Glomerular visceral epithelial cell (primary cell): ENCODE measurements around the gene ITIH1.

Experiments used
- DNase-seq: peaks from one replicate; pipeline ENCODE4 v3.0.0-alpha.2; 2016; ENCODE audit errors: extremely low spot score

The ITIH1 gene

DNA sequence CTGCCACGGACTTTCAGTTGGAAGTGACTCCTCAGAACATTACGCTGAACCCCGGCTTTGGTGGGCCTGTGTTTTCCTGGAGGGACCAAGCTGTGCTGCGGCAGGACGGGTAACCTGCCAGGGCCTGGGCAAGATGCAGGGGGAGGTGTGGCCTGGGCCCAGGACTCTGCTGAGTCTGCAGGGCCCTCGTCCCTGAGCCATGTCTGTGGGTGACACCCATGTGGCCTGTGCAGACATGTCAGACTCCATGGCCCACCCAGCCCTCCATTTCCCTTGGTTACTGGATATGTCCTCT is 12.3 kb downstream of the ITIH1 start:
- no peak for DNase-seq

GRCh38 chr3:52790337-52790736 is 12.9 kb downstream of the ITIH1 start:
- no peak for DNase-seq

DNA sequence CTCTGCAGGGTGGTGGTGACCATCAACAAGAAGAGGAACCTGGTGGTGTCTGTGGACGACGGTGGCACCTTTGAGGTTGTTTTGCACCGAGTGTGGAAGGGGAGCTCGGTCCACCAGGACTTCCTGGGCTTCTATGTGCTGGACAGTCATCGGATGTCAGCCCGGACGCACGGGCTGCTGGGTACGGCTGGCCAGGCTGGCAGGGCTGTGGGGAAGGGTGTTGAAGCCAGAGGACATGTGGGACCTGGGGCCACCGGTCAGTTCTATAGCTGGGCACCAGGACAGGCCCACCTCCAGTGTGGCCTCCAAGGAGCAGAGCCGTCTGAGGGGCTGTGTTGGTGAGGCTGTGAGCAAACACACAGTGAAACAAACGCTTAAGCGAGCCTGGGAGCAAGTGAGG is 13.3 kb downstream of the ITIH1 start:
- DNase-seq: no peak

DNA sequence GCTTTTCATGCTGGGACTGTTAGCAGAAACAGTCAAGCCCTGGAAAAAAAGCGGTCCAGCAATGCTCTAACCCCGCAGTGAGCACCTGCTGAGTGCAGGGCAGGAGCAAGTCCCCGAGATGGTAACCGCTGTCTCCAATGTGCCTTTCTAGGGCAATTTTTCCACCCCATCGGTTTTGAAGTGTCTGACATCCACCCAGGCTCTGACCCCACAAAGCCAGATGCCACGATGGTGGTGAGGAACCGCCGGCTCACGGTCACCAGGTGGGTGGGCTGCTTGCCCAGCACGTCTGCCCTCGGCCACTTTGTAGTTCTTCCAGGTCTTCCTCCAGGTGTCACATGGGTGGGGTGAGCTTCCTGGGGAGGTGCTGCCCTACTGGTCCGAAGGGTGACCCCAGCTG is 14.0 kb downstream of the ITIH1 start:
- DNase-seq: no peak

- DNase-seq: no peak
Measured at GRCh38 chr3:52791928-52792327, 14.5 kb downstream of the ITIH1 start.

DNA sequence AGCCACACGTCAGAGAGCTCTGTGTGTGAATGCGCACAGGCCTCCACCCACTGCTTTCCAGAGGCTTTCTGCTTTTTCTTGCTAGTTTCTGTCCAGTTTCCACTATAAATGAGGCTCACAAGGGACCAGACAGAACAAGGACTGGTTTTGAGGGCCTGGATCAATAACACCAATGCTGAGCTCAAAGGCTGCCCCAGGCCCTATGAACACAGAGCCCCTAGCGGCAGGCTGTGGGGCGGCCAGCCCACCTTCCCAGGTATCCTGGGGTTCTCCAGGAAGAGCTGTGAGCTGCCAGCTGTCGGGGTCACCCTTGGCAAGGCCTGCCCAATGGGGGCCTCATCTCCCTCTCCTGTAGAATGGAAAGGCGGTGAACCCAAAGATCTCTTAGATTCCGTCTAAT is 15.0 kb downstream of the ITIH1 start:
- DNase-seq: no peak

GRCh38 chr3:52792961-52793695 is 15.7 kb downstream of the ITIH1 start:
- no peak for DNase-seq

DNA sequence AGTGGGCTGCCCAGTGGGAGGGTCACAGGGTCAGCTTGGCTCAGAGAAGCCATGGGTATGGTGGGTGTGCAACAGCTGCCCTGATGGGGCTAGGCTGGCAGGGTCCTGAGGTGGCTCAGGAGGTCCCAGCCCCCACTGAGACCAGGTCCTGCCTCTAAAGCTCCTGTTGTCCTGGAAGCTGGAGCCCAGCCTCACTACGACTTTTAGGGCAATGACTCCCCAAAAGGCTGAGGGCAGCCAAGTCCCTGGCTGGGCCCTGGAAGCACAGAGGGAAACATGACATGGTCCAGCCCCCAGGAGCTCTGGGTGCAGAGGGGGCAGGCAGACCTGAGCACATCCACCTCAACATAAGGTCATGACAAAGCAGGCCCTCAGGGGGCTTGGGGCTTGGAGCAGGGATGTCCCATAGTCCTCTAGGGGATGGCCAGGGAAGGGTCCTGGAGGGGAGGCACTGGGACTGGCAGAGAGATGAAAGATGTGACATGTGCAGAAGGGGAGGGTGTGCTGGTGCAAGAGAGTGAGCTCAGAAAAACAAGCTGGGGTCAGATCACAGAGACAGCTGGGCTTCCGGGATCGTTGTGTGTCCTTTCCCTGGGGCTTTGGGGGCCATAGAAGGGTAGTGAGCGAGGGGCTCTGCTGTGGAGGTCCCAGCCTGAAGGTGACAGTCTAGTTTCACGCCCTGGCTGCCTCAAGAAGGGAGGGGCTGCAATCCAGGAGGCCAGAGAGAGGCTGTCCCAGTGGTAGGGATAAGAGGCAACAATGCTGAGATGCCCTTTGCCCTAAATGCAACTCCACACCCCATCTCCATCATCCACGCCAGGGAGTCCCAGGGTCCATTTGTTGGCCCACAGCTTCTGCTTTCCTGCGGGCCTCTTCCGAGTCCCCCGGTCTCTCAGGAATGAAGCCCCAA is 16.6 kb downstream of the ITIH1 start:
- DNase-seq: no peak

DNA sequence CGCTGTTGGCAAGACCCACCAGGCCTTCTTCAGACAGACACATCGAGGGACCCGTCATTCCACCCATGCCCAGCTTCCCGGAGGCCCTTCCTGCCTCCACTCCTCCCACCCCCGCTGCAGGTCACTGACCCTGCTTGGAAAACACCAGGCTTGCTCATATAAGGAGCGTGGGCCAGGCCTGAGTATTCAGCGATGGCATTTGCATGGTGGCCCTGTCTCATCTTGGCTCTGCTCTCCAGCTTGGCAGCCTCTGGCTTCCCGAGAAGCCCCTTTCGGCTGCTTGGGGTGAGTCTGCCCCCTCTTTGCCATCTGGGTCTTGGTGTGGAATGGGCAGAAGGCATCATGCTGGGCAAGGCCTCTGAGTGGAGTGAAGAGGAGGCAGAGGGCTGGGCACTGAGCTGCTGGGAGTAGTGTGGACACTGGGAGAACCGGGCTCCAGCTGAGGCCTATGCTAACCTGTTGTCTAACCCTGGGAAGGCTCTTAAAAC is 17.3 kb downstream of the ITIH1 start, which contains the start of gene ITIH3:
Gene ITIH3, plus strand, starts transcription at position 185 of the 488 bp plus-strand sequence. Its CDS starts 8 bp downstream, at position 193.
- DNase-seq: no peak

DNA sequence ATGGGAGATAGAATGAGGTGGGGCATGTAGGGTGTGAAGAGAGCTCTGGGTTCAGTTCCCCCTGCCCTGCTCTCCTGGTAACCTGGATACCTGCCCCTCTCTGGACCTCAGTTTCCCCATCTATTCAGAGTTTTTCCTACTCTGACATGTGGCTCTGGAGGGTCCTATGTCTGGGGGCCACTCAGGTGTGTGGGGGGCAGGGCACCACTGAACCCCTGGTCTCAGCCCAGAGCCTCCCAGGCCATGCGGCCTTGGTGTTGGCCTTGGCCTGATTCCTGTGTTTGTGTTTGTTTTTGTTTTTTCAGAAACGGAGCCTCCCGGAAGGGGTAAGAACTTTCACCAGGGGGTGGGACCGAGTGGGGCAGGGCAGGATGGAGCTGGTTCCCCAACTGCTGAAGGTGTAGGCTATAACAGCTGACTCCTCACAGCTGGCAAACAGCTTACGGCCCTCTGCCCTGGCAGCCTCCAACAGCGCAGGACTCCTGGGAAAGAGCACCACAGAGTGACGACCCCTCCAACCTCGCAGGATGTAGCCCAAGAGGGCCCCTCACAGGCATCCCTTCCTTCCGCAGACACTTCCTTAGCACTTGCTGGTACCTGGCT is 18.0 kb downstream of the ITIH1 start:
- DNase-seq: no peak

GRCh38 chr3:52796411-52796810 is 19.0 kb downstream of the ITIH1 start:
- DNase-seq: no peak

DNA sequence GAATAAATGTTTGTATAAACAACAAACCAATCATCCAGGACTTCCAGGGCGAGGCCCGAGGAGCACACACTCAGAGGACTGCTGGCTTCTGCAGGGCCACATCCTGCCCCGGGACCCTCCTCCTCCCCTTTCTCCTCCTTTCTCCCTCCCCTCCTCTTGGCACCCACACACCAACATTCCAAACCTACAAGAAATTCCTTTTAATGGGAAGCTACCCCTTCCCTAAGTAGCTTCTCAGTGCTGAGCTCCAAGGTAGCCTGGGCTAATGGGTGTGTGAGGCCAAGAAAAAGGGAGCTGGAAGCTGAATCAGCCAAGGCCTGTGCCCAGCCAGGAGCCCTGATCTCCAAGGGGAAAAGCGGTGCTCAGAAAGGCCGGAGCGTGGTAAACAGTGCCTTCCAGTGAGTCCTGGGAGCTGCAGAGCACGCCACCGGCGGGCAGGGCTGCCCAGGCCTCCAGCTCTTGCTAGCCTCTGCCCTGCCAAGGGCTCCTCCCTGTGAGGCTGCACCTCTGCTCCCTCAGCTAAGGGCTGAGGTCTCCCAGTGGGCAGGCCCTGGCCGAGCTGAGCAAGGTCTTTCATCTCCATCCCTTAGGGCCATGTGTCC is 21.1 kb downstream of the ITIH1 start:
- no peak for DNase-seq

- no peak for DNase-seq
Measured at GRCh38 chr3:52798978-52799476, 21.6 kb downstream of the ITIH1 start.

DNA sequence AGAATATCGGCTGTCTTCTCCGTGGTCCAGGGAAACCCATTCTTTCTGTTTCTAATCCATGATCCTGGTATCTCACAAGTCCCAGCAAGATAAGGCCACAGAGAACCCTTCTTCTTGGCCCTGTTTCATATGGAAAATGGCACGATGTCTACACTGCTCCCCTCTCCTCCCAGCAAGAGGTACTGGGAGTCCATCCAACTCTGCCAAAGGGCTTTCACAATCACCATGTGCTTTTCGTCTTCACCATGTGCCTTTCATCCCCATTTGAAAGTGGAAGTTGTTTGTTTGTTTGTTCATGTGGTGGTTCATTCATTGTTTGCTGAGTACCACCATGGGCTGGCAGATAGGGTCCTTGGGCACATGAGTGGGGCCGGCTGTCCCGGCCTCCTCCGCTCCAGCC is 22.7 kb downstream of the ITIH1 start:
- no peak for DNase-seq

- DNase-seq: no peak
Measured at GRCh38 chr3:52801839-52802238, 24.4 kb downstream of the ITIH1 start.

- no peak for DNase-seq
Measured at GRCh38 chr3:52805270-52806039, 28.1 kb downstream of the ITIH1 start.

DNA sequence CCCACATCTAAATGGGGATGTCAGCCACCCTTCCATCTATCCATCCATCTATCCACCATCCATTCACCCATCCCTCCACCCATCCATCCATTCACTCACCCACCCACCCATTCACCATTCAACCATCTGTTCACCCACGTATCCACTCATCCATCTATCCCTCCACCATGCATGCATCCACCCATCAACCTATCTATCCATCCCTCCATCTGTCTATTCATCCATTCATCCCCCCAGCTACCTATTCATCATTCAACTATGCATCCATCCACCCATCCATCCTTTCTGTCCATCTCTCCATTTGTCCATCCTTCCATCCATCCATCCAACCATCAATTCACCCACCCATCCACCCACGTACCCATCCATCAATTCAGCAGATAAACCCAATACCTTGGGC is 31.8 kb downstream of the ITIH1 start:
- DNase-seq: no peak

GRCh38 chr3:52809662-52810377 is 32.4 kb downstream of the ITIH1 start:
- no peak for DNase-seq

- DNase-seq: no peak
Measured at GRCh38 chr3:52810923-52811322, 33.5 kb downstream of the ITIH1 start.

DNA sequence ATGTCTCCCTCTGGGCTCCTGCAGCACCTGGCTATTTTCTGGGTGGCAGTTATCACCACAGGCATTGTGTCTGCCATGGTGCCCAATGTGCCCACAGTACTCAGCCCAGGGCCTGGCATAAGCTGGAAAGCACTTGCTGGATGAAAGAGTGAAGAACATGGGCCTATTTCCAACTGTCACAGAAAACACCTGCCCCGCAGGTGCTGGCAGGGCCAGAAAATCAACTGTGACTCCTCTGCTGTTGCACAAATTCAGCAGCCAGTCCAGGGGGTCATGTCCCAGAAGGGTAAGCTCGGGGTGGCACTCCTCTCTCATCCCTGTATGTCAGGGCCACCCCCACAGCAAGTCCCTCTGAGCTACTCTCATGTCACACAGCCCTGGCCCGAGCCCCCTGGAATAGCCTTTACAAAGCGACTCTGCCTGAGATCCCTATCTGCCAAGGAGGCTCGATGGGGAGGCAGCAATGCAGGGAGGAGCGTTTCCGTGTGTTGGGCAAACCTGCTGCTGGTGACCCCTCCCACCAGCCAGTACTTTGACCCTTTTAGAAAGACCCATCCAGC is 34.1 kb downstream of the ITIH1 start:
- DNase-seq: no peak
